Measurements from ENCODE around the gene TXNDC11. TPM values are rescaled to one million over a fixed set of nuclear protein-coding genes. Genes with fewer than 3 reads are reported as not detected.

Gene TXNDC11
- polyA plus RNA-seq, 1 experiment, result 35.8 TPM

DNA sequence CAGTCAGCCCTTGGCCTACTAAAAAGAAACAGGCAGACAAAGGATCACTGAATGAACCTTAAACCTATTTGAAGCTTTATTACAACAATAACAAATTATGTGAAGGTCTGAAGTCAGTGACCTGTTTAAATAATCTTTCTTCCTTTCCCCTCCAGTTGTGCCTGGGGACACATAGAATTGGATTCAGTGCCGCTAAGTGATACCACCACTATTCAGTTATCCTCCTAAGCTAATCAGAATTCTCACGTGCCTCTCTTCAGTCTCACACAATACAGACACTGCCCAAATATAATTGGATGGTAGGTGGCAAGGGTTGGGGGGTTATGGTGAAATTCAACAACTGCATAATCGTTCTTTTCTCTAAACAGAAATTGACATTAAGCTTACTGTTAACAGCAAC lies 11.4 kb downstream of the TXNDC11 start:
- Histone ChIP-seq H3K27ac (ENCODE audit: low read depth, low read length) (no peak overlapping the region), H3K4me3 (ENCODE audit: low read depth, low read length) (no peak overlapping the region), H3K9me3 (ENCODE audit: control insufficient read depth, insufficient read depth, low read length) (no peaks in the 10 kb centered on the region), H3K27me3 (ENCODE audit: control insufficient read depth, insufficient read depth, low read length) (no peaks in the 10 kb centered on the region)
- no peak for DNase-seq (ENCODE audit: low read depth, low spot score)
- CTCF ChIA-PET, result interaction anchor here (0.5 to 2.5 kb wide), 4 partner anchors 17 to 335 kb away, joined by 3 to 6 read pairs (median 4); partner anchors contain the start of gene ZC3H7A
- no peak for TF ChIP-seq CTCF (IDR thresholded peaks at IDR 0.05; ENCODE audit: low read depth, low read length)
- POLR2A ChIA-PET, result interaction anchor here (0.6 kb wide), 1 partner anchor 66 kb away, joined by 3 read pairs; the partner anchor contains the start of gene ZC3H7A

DNA sequence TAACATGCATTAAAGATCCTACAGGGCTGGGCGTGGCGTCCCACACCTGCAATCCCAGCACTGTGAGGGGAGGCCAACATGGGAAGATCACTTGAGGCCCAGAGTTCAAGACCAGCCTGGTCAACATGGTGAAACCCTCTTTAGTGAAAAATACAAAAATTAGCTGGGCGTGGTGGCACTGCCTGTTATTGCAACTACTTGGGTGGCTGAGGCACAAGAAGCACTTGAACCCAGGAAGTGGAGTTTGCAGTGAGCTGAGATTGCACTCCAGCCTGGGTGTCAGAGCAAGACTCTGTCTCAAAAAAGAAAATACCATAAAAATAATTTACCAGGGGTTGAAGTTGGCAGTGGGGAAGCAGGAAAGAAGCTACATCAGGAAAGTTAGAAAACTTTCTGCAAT lies 12.9 kb downstream of the TXNDC11 start:
- no peak for DNase-seq (ENCODE audit: low read depth, low spot score)
- ChIA-PET POLR2A (no interaction called here), CTCF (no interaction called here)
- no peaks in the 10 kb centered on the region for H3K9me3 ChIP-seq (ENCODE audit: control insufficient read depth, insufficient read depth, low read length)
- H3K27me3 ChIP-seq (ENCODE audit: control insufficient read depth, insufficient read depth, low read length), result no peaks in the 10 kb centered on the region
- TF ChIP-seq CTCF (IDR thresholded peaks at IDR 0.05; ENCODE audit: low read depth, low read length), result no peak
- H3K27ac ChIP-seq (ENCODE audit: low read depth, low read length), result no peak overlapping the region
- no peak overlapping the region for H3K4me3 ChIP-seq (ENCODE audit: low read depth, low read length)

- no peaks in the 10 kb centered on the region for H3K27me3 ChIP-seq (ENCODE audit: control insufficient read depth, insufficient read depth, low read length)
- no peaks in the 10 kb centered on the region for H3K9me3 ChIP-seq (ENCODE audit: control insufficient read depth, insufficient read depth, low read length)
- ChIA-PET POLR2A (interaction anchor here (0.6 kb wide), 1 partner anchor 81 kb away, joined by 3 read pairs; no protein-coding TSS in a partner anchor), CTCF (interaction anchor here (0.6 kb wide), 1 partner anchor 15 kb away, joined by 9 read pairs; no protein-coding TSS in a partner anchor)
- no peak for DNase-seq (ENCODE audit: low read depth, low spot score)
- no peak for TF ChIP-seq CTCF (IDR thresholded peaks at IDR 0.05; ENCODE audit: low read depth, low read length)
- no peak overlapping the region for H3K4me3 ChIP-seq (ENCODE audit: low read depth, low read length)
- H3K27ac ChIP-seq (ENCODE audit: low read depth, low read length), result no peak overlapping the region
Measured at GRCh38 chr16:11727796-11728543, 14.7 kb downstream of the TXNDC11 start.

GRCh38 chr16:11726008-11726407 lies 16.6 kb downstream of the TXNDC11 start:
- CTCF ChIA-PET, result interaction anchor here (1.5 to 2.5 kb wide), 2 partner anchors 11 to 339 kb away, joined by 3 to 15 read pairs; no protein-coding TSS in a partner anchor
- H3K27me3 ChIP-seq (ENCODE audit: control insufficient read depth, insufficient read depth, low read length), result no peaks in the 10 kb centered on the region
- no peak overlapping the region for H3K27ac ChIP-seq (ENCODE audit: low read depth, low read length)
- H3K4me3 ChIP-seq (ENCODE audit: low read depth, low read length), result no peak overlapping the region
- H3K9me3 ChIP-seq (ENCODE audit: control insufficient read depth, insufficient read depth, low read length), result no peaks in the 10 kb centered on the region
- POLR2A ChIA-PET, result no interaction called here
- no peak for DNase-seq (ENCODE audit: low read depth, low spot score)
- TF ChIP-seq CTCF (IDR thresholded peaks at IDR 0.05; ENCODE audit: low read depth, low read length), result no peak

GRCh38 chr16:11725457-11725856 lies 17.2 kb downstream of the TXNDC11 start:
- Histone ChIP-seq H3K4me3 (ENCODE audit: low read depth, low read length) (no peak overlapping the region), H3K27me3 (ENCODE audit: control insufficient read depth, insufficient read depth, low read length) (no peaks in the 10 kb centered on the region), H3K9me3 (ENCODE audit: control insufficient read depth, insufficient read depth, low read length) (no peaks in the 10 kb centered on the region), H3K27ac (ENCODE audit: low read depth, low read length) (no peak overlapping the region)
- DNase-seq (ENCODE audit: low read depth, low spot score), result no peak
- POLR2A ChIA-PET, result no interaction called here
- CTCF ChIA-PET, result interaction anchor here (1.1 to 2.5 kb wide), 5 partner anchors 9 to 761 kb away, joined by 3 to 15 read pairs (median 4); no protein-coding TSS in a partner anchor
- TF ChIP-seq CTCF (IDR thresholded peaks at IDR 0.05; ENCODE audit: low read depth, low read length), result no peak
